IMR-90 (cell line): ENCODE data around the gene H2BW2. TPM values are rescaled to one million over a fixed set of nuclear protein-coding genes. Genes with fewer than 3 reads are reported as not detected.

Source experiments
- ATAC-seq: fragments of 200-7000 bp; cut with Tn5 transposase; 2 replicates; pipeline ENCODE4 v1.9.1; 2020; ENCODE audit warnings: low read depth, mild to moderate bottlenecking, moderate library complexity
- BruUV-seq: library from RNA; stranded (reverse); fragments of 400-500 nt; replicated peaks from 2 replicates; lab custom pipeline; 2021; lab: Mats Ljungman, UMichigan
- CTCF ChIA-PET: fragments of 300-600 bp; formaldehyde crosslinking; extraction: SDS; loops from one replicate; lab custom pipeline; 2021; ENCODE audit warnings: antibody characterized with exemption; lab: Yijun Ruan, JAX
- POLR2A ChIA-PET: fragments of 300-600 bp; sonication (Branson Sonifier 250); formaldehyde crosslinking; loops from one replicate; lab custom pipeline; 2022; ENCODE audit warnings: antibody characterized with exemption; ENCODE audit not compliant: unreplicated experiment; lab: Charles Lee
- DNase-seq: peaks from one replicate; pipeline ENCODE4 v3.0.0; 2013
- H2AFZ ChIP-seq: replicated peaks from 2 replicates; pipeline ENCODE3; 2013; ENCODE audit warnings: low read length, mild to moderate bottlenecking; ENCODE audit not compliant: poor library complexity
- H2AK5ac ChIP-seq: 2 replicates; pipeline ENCODE4 v1.6.1; 2013; ENCODE audit warnings: low read depth, low read length, inconsistent platforms
- H2AK9ac ChIP-seq: replicated peaks from 2 replicates; pipeline ENCODE3; 2013; ENCODE audit warnings: mild to moderate bottlenecking, low read depth, low read length, moderate library complexity; ENCODE audit not compliant: poor library complexity
- H2BK120ac ChIP-seq: 2 replicates; pipeline ENCODE4 v1.6.1; 2013; ENCODE audit warnings: low read depth, low read length, inconsistent platforms
- H2BK15ac ChIP-seq: 3 replicates; pipeline ENCODE4 v1.6.1; 2013; ENCODE audit warnings: low read depth, low read length, inconsistent platforms
- H2BK20ac ChIP-seq: 2 replicates; pipeline ENCODE4 v1.6.1; 2013; ENCODE audit warnings: low read depth, mild to moderate bottlenecking, inconsistent platforms, low read length, moderate library complexity
- H2BK5ac ChIP-seq: 2 replicates; pipeline ENCODE4 v1.6.1; 2013; ENCODE audit warnings: mild to moderate bottlenecking, low read depth, low read length, inconsistent platforms; ENCODE audit not compliant: poor library complexity, severe bottlenecking
- H3K14ac ChIP-seq: replicated peaks from 2 replicates; pipeline ENCODE4 v1.6.1; 2013; ENCODE audit warnings: low read depth, low read length, inconsistent platforms
- H3K18ac ChIP-seq: 2 replicates; pipeline ENCODE4 v1.6.1; 2013; ENCODE audit warnings: low read depth, low read length, control low read depth
- H3K23ac ChIP-seq: 2 replicates; pipeline ENCODE4 v1.6.1; 2013; ENCODE audit warnings: low read depth, low read length, inconsistent platforms
- H3K27ac ChIP-seq: 2 replicates; pipeline ENCODE4 v1.5.1; 2013; ENCODE audit warnings: mild to moderate bottlenecking, control low read depth, low read length; ENCODE audit not compliant: insufficient read depth
- H3K27me3 ChIP-seq: 2 replicates; pipeline ENCODE4 v1.6.1; 2013; ENCODE audit warnings: low read length; ENCODE audit not compliant: control insufficient read depth, insufficient read depth
- H3K36me3 ChIP-seq: 2 replicates; pipeline ENCODE4 v1.6.1; 2013; ENCODE audit warnings: low read length, mixed read lengths; ENCODE audit not compliant: control insufficient read depth, insufficient read depth
- H3K4ac ChIP-seq: 2 replicates; pipeline ENCODE4 v1.6.1; 2013; ENCODE audit warnings: low read depth, low read length, inconsistent platforms
- H3K4me1 ChIP-seq: 2 replicates; pipeline ENCODE4 v1.6.1; 2013; ENCODE audit warnings: low read length, mixed read lengths; ENCODE audit not compliant: control insufficient read depth, insufficient read depth
- H3K4me2 ChIP-seq: 2 replicates; pipeline ENCODE4 v1.6.1; 2013; ENCODE audit warnings: low read depth, mild to moderate bottlenecking, control low read depth, low read length, moderate library complexity
- H3K4me3 ChIP-seq: 2 replicates; pipeline ENCODE4 v1.5.1; 2013; ENCODE audit warnings: low read depth, mild to moderate bottlenecking, control low read depth, low read length, moderate library complexity; ENCODE audit not compliant: insufficient read depth
- H3K56ac ChIP-seq: 2 replicates; pipeline ENCODE4 v1.6.1; 2013; ENCODE audit warnings: low read length, inconsistent platforms; ENCODE audit not compliant: insufficient read depth; ENCODE audit errors: extremely low read depth
- H3K79me1 ChIP-seq, 2 experiments: 2 replicates each; pipeline ENCODE4 v1.6.1; 2013; ENCODE audit warnings: low read length in 2 of 2, inconsistent platforms in 1 of 2, low read depth in 1 of 2
- H3K9ac ChIP-seq: 2 replicates; pipeline ENCODE4 v1.6.1; 2013; ENCODE audit warnings: low read depth, low read length, control low read depth
- H3K9me1 ChIP-seq: 2 replicates; pipeline ENCODE4 v1.6.1; 2013; ENCODE audit warnings: low read length, inconsistent platforms; ENCODE audit not compliant: insufficient read depth
- H3K9me3 ChIP-seq: 2 replicates; pipeline ENCODE4 v1.6.1; 2013; ENCODE audit warnings: low read length; ENCODE audit not compliant: control insufficient read depth, insufficient read depth
- H4K20me1 ChIP-seq: 2 replicates; pipeline ENCODE4 v1.6.1; 2013; ENCODE audit warnings: low read length, inconsistent platforms; ENCODE audit not compliant: insufficient read depth
- H4K5ac ChIP-seq: 2 replicates; pipeline ENCODE4 v1.6.1; 2013; ENCODE audit warnings: mild to moderate bottlenecking, low read depth, low read length, control low read depth
- H4K8ac ChIP-seq, 2 experiments: 2 replicates each; pipeline ENCODE4 v1.6.1; 2013; ENCODE audit warnings: low read depth in 2 of 2, low read length in 2 of 2, control low read depth in 1 of 2, inconsistent platforms in 1 of 2
- H4K91ac ChIP-seq: 2 replicates; pipeline ENCODE4 v1.6.1; 2013; ENCODE audit warnings: low read depth, low read length, inconsistent platforms; ENCODE audit not compliant: insufficient read depth
- MAFK ChIP-seq: IDR thresholded peaks from 2 replicates; pipeline ENCODE4 v1.6.1; 2012; ENCODE audit warnings: low read depth, low read length, improper control_type of control experiment
- RCOR1 ChIP-seq: IDR thresholded peaks from 2 replicates; pipeline ENCODE4 v1.6.1; 2012; ENCODE audit warnings: mild to moderate bottlenecking, low read length, improper control_type of control experiment; ENCODE audit not compliant: insufficient replicate concordance
- RFX5 ChIP-seq: IDR thresholded peaks from 2 replicates; pipeline ENCODE4 v1.8.0; 2012; ENCODE audit warnings: low read depth, mild to moderate bottlenecking, low read length, moderate library complexity
- WGBS, 2 experiments: methylation state at CpG; one replicate each; pipeline versions ENCODE4 v1.1.5 to v1.1.7; 2013; ENCODE audit warnings: missing lambda C conversion rate in 2 of 2; ENCODE audit not compliant: insufficient read length in 1 of 2; ENCODE audit errors: extremely low coverage in 2 of 2; 5-methylcytosine and 5-hydroxymethylcytosine counted together
- dilution Hi-C: fragments of 300-500 bp; cut with HindIII; formaldehyde crosslinking; loops from one replicate; pipeline ENCODE4 v1.14.3; 2018; ENCODE audit warnings: low sequenced_read_pairs; ENCODE audit not compliant: unreplicated experiment
- in situ Hi-C: fragments of 300-500 bp; cut with MboI; formaldehyde crosslinking; loops from 3 replicates; pipeline ENCODE4 v1.14.3; 2019; ENCODE audit warnings: low sequenced_read_pairs, inconsistent platforms, mixed read lengths
- intact Hi-C: fragments of 100-400 bp; cut with micrococcal nuclease; formaldehyde crosslinking; loops from 2 replicates; pipeline ENCODE4 v1.10.0; 2022
- polyA plus RNA-seq, 3 experiments: library from polyadenylated mRNA; depleted of rRNA; stranded (reverse); fragments of >200 nt; gene quantifications; 2 replicates each; pipeline ENCODE4 v1.2.3, GENCODE V29; 2012; ENCODE audit warnings: low replicate concordance in 1 of 3
- total RNA-seq: library from RNA; depleted of rRNA; stranded (reverse); fragments of >200 nt; gene quantifications from 2 replicates; pipeline ENCODE4 v1.2.3, GENCODE V29; 2012
- TF ChIP-seq, protein P1 (sequence below): fragments of 150-350 bp; IDR thresholded peaks from 2 replicates; pipeline ENCODE4 v1.6.1; 2016; ENCODE audit warnings: low read depth, mild to moderate bottlenecking, low read length, moderate library complexity, borderline replicate concordance

The H2BW2 gene
- total and polyA plus RNA-seq, 2 of the 4 experiments (the other 2 are of a cell fraction), result not detected

DNA sequence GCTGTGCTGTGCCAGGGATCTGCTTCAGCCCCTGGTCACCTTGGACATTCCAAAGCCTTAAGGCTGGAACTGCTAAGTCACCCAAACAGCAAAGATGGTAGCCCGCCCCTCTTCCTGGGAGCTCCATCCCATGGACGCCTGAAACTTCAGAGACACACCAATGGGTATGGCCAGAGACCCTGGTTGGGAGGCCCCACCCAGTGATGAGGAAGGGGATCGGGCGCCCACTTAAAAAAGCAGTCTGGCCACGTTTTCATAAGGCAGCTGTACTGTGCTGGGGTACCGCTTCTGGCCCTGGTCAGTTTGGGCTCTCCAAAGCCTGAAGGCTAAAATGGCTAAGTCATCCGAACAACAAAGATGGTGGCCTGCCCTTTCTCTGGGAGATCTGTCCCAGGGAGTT, 45.7 kb downstream of the H2BW2 start:
- H2AK9ac ChIP-seq, result no peak overlapping the region
- WGBS, 2 experiments, result 80% methylated on average over 3 of the region's 7 CpGs; no CpG with 5 or more reads in 1 of the 2 experiments
- H3K27ac ChIP-seq, result no peak overlapping the region
- no peak overlapping the region for H4K5ac ChIP-seq
- no peak overlapping the region for H3K14ac ChIP-seq
- no peak overlapping the region for H3K4ac ChIP-seq
- no peaks in the 10 kb centered on the region for H3K36me3 ChIP-seq
- H3K9me1 ChIP-seq, result no peaks in the 10 kb centered on the region
- no peak overlapping the region for H2BK15ac ChIP-seq
- no TSS peak for BruUV-seq
- POLR2A ChIA-PET, result no interaction called here
- no peak overlapping the region for H3K9ac ChIP-seq
- H3K27me3 ChIP-seq, result peaks cover 4% of the 10 kb centered on the region
- intact Hi-C loops (no loop called here), dilution Hi-C loops (no loop called here), in situ Hi-C loops (no loop called here)
- H4K20me1 ChIP-seq, result no peaks in the 10 kb centered on the region
- H3K23ac ChIP-seq, result no peak overlapping the region
- H2BK5ac ChIP-seq, result no peak overlapping the region
- H2BK20ac ChIP-seq, result no peak overlapping the region
- no peaks in the 10 kb centered on the region for H3K9me3 ChIP-seq
- H2BK120ac ChIP-seq, result no peak overlapping the region
- no peak for TF ChIP-seq RCOR1
- TF ChIP-seq MAFK, result no peak
- TF ChIP-seq RFX5, result no peak
- TF ChIP-seq, protein P1, sequence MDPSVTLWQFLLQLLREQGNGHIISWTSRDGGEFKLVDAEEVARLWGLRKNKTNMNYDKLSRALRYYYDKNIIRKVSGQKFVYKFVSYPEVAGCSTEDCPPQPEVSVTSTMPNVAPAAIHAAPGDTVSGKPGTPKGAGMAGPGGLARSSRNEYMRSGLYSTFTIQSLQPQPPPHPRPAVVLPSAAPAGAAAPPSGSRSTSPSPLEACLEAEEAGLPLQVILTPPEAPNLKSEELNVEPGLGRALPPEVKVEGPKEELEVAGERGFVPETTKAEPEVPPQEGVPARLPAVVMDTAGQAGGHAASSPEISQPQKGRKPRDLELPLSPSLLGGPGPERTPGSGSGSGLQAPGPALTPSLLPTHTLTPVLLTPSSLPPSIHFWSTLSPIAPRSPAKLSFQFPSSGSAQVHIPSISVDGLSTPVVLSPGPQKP, result no peak
- H3K4me1 ChIP-seq, result no peaks in the 10 kb centered on the region
- no peak overlapping the region for H3K18ac ChIP-seq
- no peak for DNase-seq
- no peak overlapping the region for H3K4me2 ChIP-seq
- ATAC-seq, result no peak
- H3K79me1 ChIP-seq, result no peaks in the 10 kb centered on the region
- CTCF ChIA-PET, result no interaction called here
- no peak overlapping the region for H4K8ac ChIP-seq
- H2AFZ ChIP-seq, result peak overlapping the region; percentile 11
- H3K56ac ChIP-seq, result no peak overlapping the region
- no peak overlapping the region for H2AK5ac ChIP-seq
- H4K91ac ChIP-seq, result no peak overlapping the region
- no peak overlapping the region for H3K4me3 ChIP-seq
